DND-41 (cell line): ENCODE measurements around the gene IL5.

ENCODE experiments used
- ATAC-seq: fragments of 200-7000 bp; cut with Tn5 transposase; 3 replicates; pipeline ENCODE4 v1.9.1; 2021; ENCODE audit warnings: low read depth; ENCODE audit not compliant: insufficient read depth
- DNase-seq: peaks from one replicate; pipeline ENCODE4 v3.0.0-alpha.2; 2020
- H2AFZ ChIP-seq: 2 replicates; pipeline ENCODE4 v1.6.0; 2012; ENCODE audit warnings: low read depth, low read length
- H3K27ac ChIP-seq: 2 replicates; pipeline ENCODE4 v1.5.1; 2012; ENCODE audit warnings: low read length, inconsistent platforms
- H3K27me3 ChIP-seq: fragments of 200-600 bp; sonication (generic); 2 replicates; pipeline ENCODE4 v1.6.0; 2012; ENCODE audit warnings: low read length, mild to moderate bottlenecking, inconsistent platforms; ENCODE audit not compliant: insufficient read depth, poor library complexity
- H3K36me3 ChIP-seq: 2 replicates; pipeline ENCODE4 v1.5.1; 2012; ENCODE audit warnings: low read length, inconsistent platforms; ENCODE audit not compliant: insufficient read depth
- H3K4me1 ChIP-seq: 2 replicates; pipeline ENCODE4 v1.5.1; 2012; ENCODE audit warnings: mild to moderate bottlenecking, low read length; ENCODE audit not compliant: insufficient read depth
- H3K4me2 ChIP-seq: 2 replicates; pipeline ENCODE4 v1.6.0; 2012; ENCODE audit warnings: mild to moderate bottlenecking, moderate library complexity, low read length, inconsistent platforms; ENCODE audit not compliant: insufficient read depth
- H3K4me3 ChIP-seq, 2 experiments: fragments of 200-600 bp in 1 of 2; shearing (Covaris generic) in 1 of 2; 2 replicates each; pipeline ENCODE4 v1.5.1; 2012 to 2016; ENCODE audit warnings: inconsistent platforms in 2 of 2, low read length in 2 of 2, mild to moderate bottlenecking in 2 of 2, low read depth in 1 of 2, moderate library complexity in 1 of 2
- H3K79me2 ChIP-seq: 2 replicates; pipeline ENCODE4 v1.6.0; 2012; ENCODE audit warnings: low read length, inconsistent platforms; ENCODE audit not compliant: insufficient read depth
- H3K9ac ChIP-seq: 2 replicates; pipeline ENCODE4 v1.6.0; 2012; ENCODE audit warnings: low read depth, mild to moderate bottlenecking, inconsistent platforms, low read length, moderate library complexity
- H3K9me3 ChIP-seq: 2 replicates; pipeline ENCODE4 v1.5.1; 2012; ENCODE audit warnings: low read length, moderate library complexity, mild to moderate bottlenecking, inconsistent platforms; ENCODE audit not compliant: insufficient read depth, severe bottlenecking
- H4K20me1 ChIP-seq: 2 replicates; pipeline ENCODE4 v1.6.0; 2012; ENCODE audit warnings: low read length; ENCODE audit not compliant: insufficient read depth
- CTCF ChIP-seq: IDR thresholded peaks from 2 replicates; pipeline ENCODE4 v1.5.1; 2012; ENCODE audit warnings: borderline replicate concordance, low read length, moderate library complexity, mild to moderate bottlenecking; ENCODE audit not compliant: poor library complexity, severe bottlenecking; ENCODE audit errors: extremely low read depth
- EZH2 ChIP-seq: IDR thresholded peaks from 3 replicates; pipeline ENCODE4 v1.6.1; 2012; ENCODE audit warnings: borderline replicate concordance, low read depth, mild to moderate bottlenecking, moderate library complexity, low read length, inconsistent platforms; ENCODE audit not compliant: severe bottlenecking

IL5 gene

GRCh38 chr5:132539716-132540115 lies 3.6 kb downstream of the IL5 start:
- H3K4me1 ChIP-seq = no peaks in the 10 kb centered on the region
- H2AFZ ChIP-seq = no peak overlapping the region
- no peak overlapping the region for H3K9ac ChIP-seq
- ATAC-seq = no peak
- no peaks in the 10 kb centered on the region for H3K9me3 ChIP-seq
- no peak for DNase-seq
- no peak overlapping the region for H3K27ac ChIP-seq
- H4K20me1 ChIP-seq = no peaks in the 10 kb centered on the region
- H3K4me2 ChIP-seq = no peak overlapping the region
- TF ChIP-seq CTCF (no peak), EZH2 (no peak)
- H3K79me2 ChIP-seq = no peaks in the 10 kb centered on the region
- no peak overlapping the region for H3K4me3 ChIP-seq
- no peaks in the 10 kb centered on the region for H3K27me3 ChIP-seq
- H3K36me3 ChIP-seq = no peaks in the 10 kb centered on the region

GRCh38 chr5:132530946-132531345 lies 12.4 kb downstream of the IL5 start:
- DNase-seq (no peak), ATAC-seq (no peak)
- H3K9me3 ChIP-seq = no peaks in the 10 kb centered on the region
- H3K79me2 ChIP-seq = no peaks in the 10 kb centered on the region
- TF ChIP-seq CTCF = no peak
- TF ChIP-seq EZH2 = no peak
- no peak overlapping the region for H3K4me2 ChIP-seq
- H3K9ac ChIP-seq = no peak overlapping the region
- no peak overlapping the region for H2AFZ ChIP-seq
- no peaks in the 10 kb centered on the region for H3K27me3 ChIP-seq
- no peak overlapping the region for H3K27ac ChIP-seq
- no peaks in the 10 kb centered on the region for H3K4me1 ChIP-seq
- no peak overlapping the region for H3K4me3 ChIP-seq
- H4K20me1 ChIP-seq = no peaks in the 10 kb centered on the region
- no peaks in the 10 kb centered on the region for H3K36me3 ChIP-seq

GRCh38 chr5:132528866-132529634 lies 14.3 kb downstream of the IL5 start:
- H3K27me3 ChIP-seq = no peaks in the 10 kb centered on the region
- H3K4me2 ChIP-seq = no peak overlapping the region
- H3K27ac ChIP-seq = no peak overlapping the region
- no peak overlapping the region for H3K9ac ChIP-seq
- no peaks in the 10 kb centered on the region for H3K9me3 ChIP-seq
- no peak for DNase-seq
- no peaks in the 10 kb centered on the region for H3K79me2 ChIP-seq
- no peak overlapping the region for H3K4me3 ChIP-seq
- H4K20me1 ChIP-seq = no peaks in the 10 kb centered on the region
- no peaks in the 10 kb centered on the region for H3K36me3 ChIP-seq
- TF ChIP-seq CTCF (no peak), EZH2 (no peak)
- H2AFZ ChIP-seq = no peak overlapping the region
- H3K4me1 ChIP-seq = no peaks in the 10 kb centered on the region
- peak; percentile 47; the same call in 1 of the 3 replicates for ATAC-seq
